ENCODE measurements around the gene TENM4. TPM values are rescaled to one million over a fixed set of nuclear protein-coding genes. Genes with fewer than 3 reads are reported as not detected.

Gene TENM4
- total RNA-seq, 1 experiment from 2014 or later, result 25.0 TPM

DNA sequence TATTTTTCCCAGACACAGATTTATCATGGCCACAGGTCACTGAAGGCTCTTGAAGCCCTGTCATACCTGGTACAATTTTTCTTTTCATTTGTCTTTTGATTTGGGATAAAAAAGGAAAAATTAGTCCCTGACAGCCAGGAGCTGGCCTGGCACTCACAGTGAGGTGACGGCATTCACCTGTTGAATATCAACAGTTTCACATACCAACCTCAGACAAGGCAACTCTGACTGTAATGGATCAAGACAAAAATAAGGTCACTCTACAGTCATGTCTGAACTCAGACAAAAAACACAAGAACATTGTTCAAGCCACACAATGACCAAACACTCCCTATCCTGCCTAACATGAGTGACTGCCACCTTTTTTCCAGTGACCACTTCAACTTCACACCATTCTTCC lies 392.9 kb downstream of the TENM4 start (continued):
- TF ChIP-seq, protein P1, sequence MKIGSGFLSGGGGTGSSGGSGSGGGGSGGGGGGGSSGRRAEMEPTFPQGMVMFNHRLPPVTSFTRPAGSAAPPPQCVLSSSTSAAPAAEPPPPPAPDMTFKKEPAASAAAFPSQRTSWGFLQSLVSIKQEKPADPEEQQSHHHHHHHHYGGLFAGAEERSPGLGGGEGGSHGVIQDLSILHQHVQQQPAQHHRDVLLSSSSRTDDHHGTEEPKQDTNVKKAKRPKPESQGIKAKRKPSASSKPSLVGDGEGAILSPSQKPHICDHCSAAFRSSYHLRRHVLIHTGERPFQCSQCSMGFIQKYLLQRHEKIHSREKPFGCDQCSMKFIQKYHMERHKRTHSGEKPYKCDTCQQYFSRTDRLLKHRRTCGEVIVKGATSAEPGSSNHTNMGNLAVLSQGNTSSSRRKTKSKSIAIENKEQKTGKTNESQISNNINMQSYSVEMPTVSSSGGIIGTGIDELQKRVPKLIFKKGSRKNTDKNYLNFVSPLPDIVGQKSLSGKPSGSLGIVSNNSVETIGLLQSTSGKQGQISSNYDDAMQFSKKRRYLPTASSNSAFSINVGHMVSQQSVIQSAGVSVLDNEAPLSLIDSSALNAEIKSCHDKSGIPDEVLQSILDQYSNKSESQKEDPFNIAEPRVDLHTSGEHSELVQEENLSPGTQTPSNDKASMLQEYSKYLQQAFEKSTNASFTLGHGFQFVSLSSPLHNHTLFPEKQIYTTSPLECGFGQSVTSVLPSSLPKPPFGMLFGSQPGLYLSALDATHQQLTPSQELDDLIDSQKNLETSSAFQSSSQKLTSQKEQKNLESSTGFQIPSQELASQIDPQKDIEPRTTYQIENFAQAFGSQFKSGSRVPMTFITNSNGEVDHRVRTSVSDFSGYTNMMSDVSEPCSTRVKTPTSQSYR (CRISPR knock-in tag; IDR thresholded peaks at IDR 0.05), result no peak

DNA sequence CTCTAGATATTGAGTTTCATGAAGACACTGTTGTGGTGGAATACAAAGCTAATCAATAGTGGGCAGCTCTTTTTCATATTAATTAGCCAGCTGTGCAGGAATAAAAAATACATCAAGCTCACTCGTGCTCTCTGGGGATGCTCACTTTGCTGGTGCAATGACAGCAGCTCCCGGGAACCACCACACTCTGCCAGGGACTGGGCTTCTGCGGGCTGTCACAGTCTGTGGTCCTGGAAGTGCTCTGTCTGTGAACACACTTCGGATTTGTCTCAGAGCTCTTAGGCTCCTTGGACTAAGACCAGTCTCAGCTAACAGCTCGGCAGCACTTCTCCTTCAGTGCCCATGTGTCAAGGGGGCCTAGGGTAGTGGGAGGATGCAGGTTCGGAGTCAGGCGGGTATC lies 393.5 kb downstream of the TENM4 start:
- no peak overlapping the region for H3K27ac Mint-ChIP-seq
- TF ChIP-seq ZNF121 (CRISPR knock-in tag; IDR thresholded peaks at IDR 0.05), result no peak
- TF ChIP-seq, protein P2, sequence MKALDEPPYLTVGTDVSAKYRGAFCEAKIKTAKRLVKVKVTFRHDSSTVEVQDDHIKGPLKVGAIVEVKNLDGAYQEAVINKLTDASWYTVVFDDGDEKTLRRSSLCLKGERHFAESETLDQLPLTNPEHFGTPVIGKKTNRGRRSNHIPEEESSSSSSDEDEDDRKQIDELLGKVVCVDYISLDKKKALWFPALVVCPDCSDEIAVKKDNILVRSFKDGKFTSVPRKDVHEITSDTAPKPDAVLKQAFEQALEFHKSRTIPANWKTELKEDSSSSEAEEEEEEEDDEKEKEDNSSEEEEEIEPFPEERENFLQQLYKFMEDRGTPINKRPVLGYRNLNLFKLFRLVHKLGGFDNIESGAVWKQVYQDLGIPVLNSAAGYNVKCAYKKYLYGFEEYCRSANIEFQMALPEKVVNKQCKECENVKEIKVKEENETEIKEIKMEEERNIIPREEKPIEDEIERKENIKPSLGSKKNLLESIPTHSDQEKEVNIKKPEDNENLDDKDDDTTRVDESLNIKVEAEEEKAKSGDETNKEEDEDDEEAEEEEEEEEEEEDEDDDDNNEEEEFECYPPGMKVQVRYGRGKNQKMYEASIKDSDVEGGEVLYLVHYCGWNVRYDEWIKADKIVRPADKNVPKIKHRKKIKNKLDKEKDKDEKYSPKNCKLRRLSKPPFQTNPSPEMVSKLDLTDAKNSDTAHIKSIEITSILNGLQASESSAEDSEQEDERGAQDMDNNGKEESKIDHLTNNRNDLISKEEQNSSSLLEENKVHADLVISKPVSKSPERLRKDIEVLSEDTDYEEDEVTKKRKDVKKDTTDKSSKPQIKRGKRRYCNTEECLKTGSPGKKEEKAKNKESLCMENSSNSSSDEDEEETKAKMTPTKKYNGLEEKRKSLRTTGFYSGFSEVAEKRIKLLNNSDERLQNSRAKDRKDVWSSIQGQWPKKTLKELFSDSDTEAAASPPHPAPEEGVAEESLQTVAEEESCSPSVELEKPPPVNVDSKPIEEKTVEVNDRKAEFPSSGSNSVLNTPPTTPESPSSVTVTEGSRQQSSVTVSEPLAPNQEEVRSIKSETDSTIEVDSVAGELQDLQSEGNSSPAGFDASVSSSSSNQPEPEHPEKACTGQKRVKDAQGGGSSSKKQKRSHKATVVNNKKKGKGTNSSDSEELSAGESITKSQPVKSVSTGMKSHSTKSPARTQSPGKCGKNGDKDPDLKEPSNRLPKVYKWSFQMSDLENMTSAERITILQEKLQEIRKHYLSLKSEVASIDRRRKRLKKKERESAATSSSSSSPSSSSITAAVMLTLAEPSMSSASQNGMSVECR (CRISPR knock-in tag; IDR thresholded peaks at IDR 0.05; ENCODE audit: borderline replicate concordance), result no peak
- TF ChIP-seq, protein P3, sequence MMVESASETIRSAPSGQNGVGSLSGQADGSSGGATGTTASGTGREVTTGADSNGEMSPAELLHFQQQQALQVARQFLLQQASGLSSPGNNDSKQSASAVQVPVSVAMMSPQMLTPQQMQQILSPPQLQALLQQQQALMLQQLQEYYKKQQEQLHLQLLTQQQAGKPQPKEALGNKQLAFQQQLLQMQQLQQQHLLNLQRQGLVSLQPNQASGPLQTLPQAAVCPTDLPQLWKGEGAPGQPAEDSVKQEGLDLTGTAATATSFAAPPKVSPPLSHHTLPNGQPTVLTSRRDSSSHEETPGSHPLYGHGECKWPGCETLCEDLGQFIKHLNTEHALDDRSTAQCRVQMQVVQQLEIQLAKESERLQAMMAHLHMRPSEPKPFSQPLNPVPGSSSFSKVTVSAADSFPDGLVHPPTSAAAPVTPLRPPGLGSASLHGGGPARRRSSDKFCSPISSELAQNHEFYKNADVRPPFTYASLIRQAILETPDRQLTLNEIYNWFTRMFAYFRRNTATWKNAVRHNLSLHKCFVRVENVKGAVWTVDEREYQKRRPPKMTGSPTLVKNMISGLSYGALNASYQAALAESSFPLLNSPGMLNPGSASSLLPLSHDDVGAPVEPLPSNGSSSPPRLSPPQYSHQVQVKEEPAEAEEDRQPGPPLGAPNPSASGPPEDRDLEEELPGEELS (CRISPR knock-in tag; IDR thresholded peaks at IDR 0.05), result no peak
- TF ChIP-seq SMAD4 (CRISPR knock-in tag; IDR thresholded peaks at IDR 0.05), result no peak
- no peak for TF ChIP-seq ZNF423 (CRISPR knock-in tag; IDR thresholded peaks at IDR 0.05)
- TF ChIP-seq NR2C2 (CRISPR knock-in tag; IDR thresholded peaks at IDR 0.05), result no peak
- TF ChIP-seq TP53 (CRISPR knock-in tag; IDR thresholded peaks at IDR 0.05), result no peak
- TF ChIP-seq, protein P4, sequence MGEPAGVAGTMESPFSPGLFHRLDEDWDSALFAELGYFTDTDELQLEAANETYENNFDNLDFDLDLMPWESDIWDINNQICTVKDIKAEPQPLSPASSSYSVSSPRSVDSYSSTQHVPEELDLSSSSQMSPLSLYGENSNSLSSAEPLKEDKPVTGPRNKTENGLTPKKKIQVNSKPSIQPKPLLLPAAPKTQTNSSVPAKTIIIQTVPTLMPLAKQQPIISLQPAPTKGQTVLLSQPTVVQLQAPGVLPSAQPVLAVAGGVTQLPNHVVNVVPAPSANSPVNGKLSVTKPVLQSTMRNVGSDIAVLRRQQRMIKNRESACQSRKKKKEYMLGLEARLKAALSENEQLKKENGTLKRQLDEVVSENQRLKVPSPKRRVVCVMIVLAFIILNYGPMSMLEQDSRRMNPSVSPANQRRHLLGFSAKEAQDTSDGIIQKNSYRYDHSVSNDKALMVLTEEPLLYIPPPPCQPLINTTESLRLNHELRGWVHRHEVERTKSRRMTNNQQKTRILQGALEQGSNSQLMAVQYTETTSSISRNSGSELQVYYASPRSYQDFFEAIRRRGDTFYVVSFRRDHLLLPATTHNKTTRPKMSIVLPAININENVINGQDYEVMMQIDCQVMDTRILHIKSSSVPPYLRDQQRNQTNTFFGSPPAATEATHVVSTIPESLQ (CRISPR knock-in tag; IDR thresholded peaks at IDR 0.05), result no peak
- TF ChIP-seq, protein P5, sequence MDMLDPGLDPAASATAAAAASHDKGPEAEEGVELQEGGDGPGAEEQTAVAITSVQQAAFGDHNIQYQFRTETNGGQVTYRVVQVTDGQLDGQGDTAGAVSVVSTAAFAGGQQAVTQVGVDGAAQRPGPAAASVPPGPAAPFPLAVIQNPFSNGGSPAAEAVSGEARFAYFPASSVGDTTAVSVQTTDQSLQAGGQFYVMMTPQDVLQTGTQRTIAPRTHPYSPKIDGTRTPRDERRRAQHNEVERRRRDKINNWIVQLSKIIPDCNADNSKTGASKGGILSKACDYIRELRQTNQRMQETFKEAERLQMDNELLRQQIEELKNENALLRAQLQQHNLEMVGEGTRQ (CRISPR knock-in tag; IDR thresholded peaks at IDR 0.05), result no peak
- no peak for TF ChIP-seq HMGA2 (CRISPR knock-in tag; IDR thresholded peaks at IDR 0.05)
- TF ChIP-seq, protein P6, sequence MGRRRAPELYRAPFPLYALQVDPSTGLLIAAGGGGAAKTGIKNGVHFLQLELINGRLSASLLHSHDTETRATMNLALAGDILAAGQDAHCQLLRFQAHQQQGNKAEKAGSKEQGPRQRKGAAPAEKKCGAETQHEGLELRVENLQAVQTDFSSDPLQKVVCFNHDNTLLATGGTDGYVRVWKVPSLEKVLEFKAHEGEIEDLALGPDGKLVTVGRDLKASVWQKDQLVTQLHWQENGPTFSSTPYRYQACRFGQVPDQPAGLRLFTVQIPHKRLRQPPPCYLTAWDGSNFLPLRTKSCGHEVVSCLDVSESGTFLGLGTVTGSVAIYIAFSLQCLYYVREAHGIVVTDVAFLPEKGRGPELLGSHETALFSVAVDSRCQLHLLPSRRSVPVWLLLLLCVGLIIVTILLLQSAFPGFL (CRISPR knock-in tag; IDR thresholded peaks at IDR 0.05; ENCODE audit: borderline replicate concordance), result no peak
- TF ChIP-seq SMAD3 (CRISPR knock-in tag; IDR thresholded peaks at IDR 0.05; ENCODE audit: borderline replicate concordance), result no peak
- TF ChIP-seq, protein P7, sequence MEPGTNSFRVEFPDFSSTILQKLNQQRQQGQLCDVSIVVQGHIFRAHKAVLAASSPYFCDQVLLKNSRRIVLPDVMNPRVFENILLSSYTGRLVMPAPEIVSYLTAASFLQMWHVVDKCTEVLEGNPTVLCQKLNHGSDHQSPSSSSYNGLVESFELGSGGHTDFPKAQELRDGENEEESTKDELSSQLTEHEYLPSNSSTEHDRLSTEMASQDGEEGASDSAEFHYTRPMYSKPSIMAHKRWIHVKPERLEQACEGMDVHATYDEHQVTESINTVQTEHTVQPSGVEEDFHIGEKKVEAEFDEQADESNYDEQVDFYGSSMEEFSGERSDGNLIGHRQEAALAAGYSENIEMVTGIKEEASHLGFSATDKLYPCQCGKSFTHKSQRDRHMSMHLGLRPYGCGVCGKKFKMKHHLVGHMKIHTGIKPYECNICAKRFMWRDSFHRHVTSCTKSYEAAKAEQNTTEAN (CRISPR knock-in tag; IDR thresholded peaks at IDR 0.05), result no peak
- TF ChIP-seq, protein P8, sequence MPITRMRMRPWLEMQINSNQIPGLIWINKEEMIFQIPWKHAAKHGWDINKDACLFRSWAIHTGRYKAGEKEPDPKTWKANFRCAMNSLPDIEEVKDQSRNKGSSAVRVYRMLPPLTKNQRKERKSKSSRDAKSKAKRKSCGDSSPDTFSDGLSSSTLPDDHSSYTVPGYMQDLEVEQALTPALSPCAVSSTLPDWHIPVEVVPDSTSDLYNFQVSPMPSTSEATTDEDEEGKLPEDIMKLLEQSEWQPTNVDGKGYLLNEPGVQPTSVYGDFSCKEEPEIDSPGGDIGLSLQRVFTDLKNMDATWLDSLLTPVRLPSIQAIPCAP (CRISPR knock-in tag; IDR thresholded peaks at IDR 0.05), result no peak
- no peak for TF ChIP-seq CREM (CRISPR knock-in tag; IDR thresholded peaks at IDR 0.05)
- H3K36me3 Mint-ChIP-seq, result no peaks in the 10 kb centered on the region
- ChIA-PET POLR2A (no interaction called here), CTCF (interaction anchor here (0.9 kb wide), 1 partner anchor 85 kb away, joined by 4 read pairs; no protein-coding TSS in a partner anchor)
- no peaks in the 10 kb centered on the region for H3K27me3 Mint-ChIP-seq (ENCODE audit: low read depth)
- H3K9me3 Mint-ChIP-seq, result 0 out of 2 replicates have a peak, but pooled peaks cover 3% of the 10 kb centered on the region
- no peak overlapping the region for H3K4me3 Mint-ChIP-seq
- peaks cover 9% of the 10 kb centered on the region for H3K4me1 Mint-ChIP-seq
- ATAC-seq (no peak), DNase-seq (ENCODE audit: low spot score) (no peak)

Measured in WTC11 (cell line).